Measurements from ENCODE around the gene KCNQ1OT1. TPM values are rescaled to one million over a fixed set of nuclear protein-coding genes. Genes with fewer than 3 reads are reported as not detected.

The KCNQ1OT1 gene
- total RNA-seq = 1.4 TPM in 2 replicates

DNA sequence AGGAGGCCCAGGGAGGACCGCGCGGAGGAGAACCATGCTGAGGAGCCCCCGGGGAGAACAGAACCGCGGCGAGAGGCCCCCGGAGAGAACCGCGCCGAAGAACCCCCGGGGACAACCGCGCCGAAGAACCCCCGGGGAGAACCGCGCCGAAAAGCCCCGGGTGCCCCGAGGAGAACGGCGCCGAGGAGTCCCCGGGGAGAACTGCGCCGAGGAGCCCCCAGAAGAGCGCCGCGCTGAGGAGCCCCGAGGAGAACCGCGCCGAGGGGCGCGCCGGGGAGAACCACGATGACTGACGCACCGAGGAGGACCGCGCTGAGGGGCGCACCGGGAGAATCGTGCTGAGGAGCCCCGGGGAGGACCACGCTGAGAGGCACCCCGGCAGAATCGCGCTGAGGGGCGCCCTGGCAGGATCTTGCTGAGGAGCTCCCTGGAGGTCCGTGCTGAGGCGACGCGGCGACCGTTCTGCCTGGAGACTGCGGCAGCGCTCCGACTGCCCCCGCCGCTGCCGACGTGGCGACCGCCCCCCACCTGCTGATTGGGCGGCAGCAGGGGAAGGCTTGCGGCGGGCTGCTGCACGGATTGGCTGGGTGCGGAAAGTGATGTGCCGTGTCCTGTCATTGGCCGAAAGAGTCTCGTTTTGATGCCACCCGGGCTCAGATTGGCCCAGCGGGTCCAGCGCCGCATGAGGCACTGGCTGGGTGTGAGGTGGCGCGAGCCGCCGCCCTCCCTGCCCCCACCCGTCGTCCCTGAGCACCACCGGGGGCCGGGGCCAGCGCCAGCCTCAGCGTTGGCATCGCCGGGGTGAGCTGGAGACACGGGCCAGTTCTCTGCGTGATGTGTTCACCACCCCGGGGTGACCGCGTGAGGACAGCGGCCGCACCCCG, at the start of gene KCNQ1OT1:
Gene KCNQ1OT1, minus strand, starts transcription at position 464 of the 884 bp plus-strand sequence.

Other genes starting within 250 kb of the KCNQ1OT1 start
- 123 and 309 TPM in 2 replicates for gene CDKN1C, start 185.8 kb upstream of the KCNQ1OT1 start, total RNA-seq
- gene PHLDA2, start 229.4 kb upstream of the KCNQ1OT1 start, total RNA-seq = 12.9 and 19.1 TPM in 2 replicates